ENCODE measurements around the gene VGLL3. TPM values are rescaled to one million over a fixed set of nuclear protein-coding genes. Genes with fewer than 3 reads are reported as not detected.

VGLL3 gene
- total RNA-seq, 4 donors from 2014 or later: 6.2 to 17.8 (median 12.6) TPM

GRCh38 chr3:86961297-86961696 is 29.7 kb downstream of the VGLL3 start:
- Histone ChIP-seq H3K36me3 (no peaks in the 10 kb centered on the region), H3K4me3 (no peak overlapping the region), H3K9me3 (no peaks in the 10 kb centered on the region), H3K4me1 (no peaks in the 10 kb centered on the region), H3K27ac (no peak overlapping the region), H3K27me3 (no peaks in the 10 kb centered on the region)
- TF ChIP-seq POLR2AphosphoS5 (IDR thresholded peaks at IDR 0.05): no peak
- no peak for TF ChIP-seq EP300 (IDR thresholded peaks at IDR 0.05)
- no peak for TF ChIP-seq CTCF (IDR thresholded peaks at IDR 0.05)
- TF ChIP-seq POLR2A (IDR thresholded peaks at IDR 0.05): no peak
- no peak for DNase-seq (ENCODE audit: low spot score in 2 of 2)
- WGBS: 52% methylated on average over 3 of the region's 3 CpGs

GRCh38 chr3:86960550-86960949 is 30.4 kb downstream of the VGLL3 start:
- DNase-seq (ENCODE audit: low spot score in 2 of 2): no peak
- H3K4me3 ChIP-seq: no peak overlapping the region
- no peaks in the 10 kb centered on the region for H3K4me1 ChIP-seq
- TF ChIP-seq CTCF (IDR thresholded peaks at IDR 0.05): no peak
- no peak for TF ChIP-seq EP300 (IDR thresholded peaks at IDR 0.05)
- no peak for TF ChIP-seq POLR2AphosphoS5 (IDR thresholded peaks at IDR 0.05)
- no peak for TF ChIP-seq POLR2A (IDR thresholded peaks at IDR 0.05)
- WGBS: 70% methylated on average over 3 of the region's 3 CpGs
- H3K9me3 ChIP-seq: no peaks in the 10 kb centered on the region
- H3K27ac ChIP-seq: no peak overlapping the region
- no peaks in the 10 kb centered on the region for H3K36me3 ChIP-seq
- H3K27me3 ChIP-seq: no peaks in the 10 kb centered on the region

- Histone ChIP-seq H3K27me3 (no peaks in the 10 kb centered on the region), H3K9me3 (no peaks in the 10 kb centered on the region), H3K36me3 (no peaks in the 10 kb centered on the region), H3K4me1 (no peaks in the 10 kb centered on the region), H3K27ac (no peak overlapping the region), H3K4me3 (no peak overlapping the region)
- WGBS: 50% methylated on average over 1 of the region's 1 CpG
- TF ChIP-seq CTCF (IDR thresholded peaks at IDR 0.05) (no peak), EP300 (IDR thresholded peaks at IDR 0.05) (no peak), POLR2AphosphoS5 (IDR thresholded peaks at IDR 0.05) (no peak), POLR2A (IDR thresholded peaks at IDR 0.05) (no peak)
- DNase-seq (ENCODE audit: low spot score in 2 of 2): no peak
Measured at GRCh38 chr3:86958534-86958933, 32.4 kb downstream of the VGLL3 start.

- no peaks in the 10 kb centered on the region for H3K9me3 ChIP-seq
- no peaks in the 10 kb centered on the region for H3K27me3 ChIP-seq
- no peak overlapping the region for H3K27ac ChIP-seq
- no peaks in the 10 kb centered on the region for H3K4me1 ChIP-seq
- DNase-seq (ENCODE audit: low spot score in 2 of 2): no peak
- no peak overlapping the region for H3K4me3 ChIP-seq
- TF ChIP-seq CTCF (IDR thresholded peaks at IDR 0.05) (no peak), EP300 (IDR thresholded peaks at IDR 0.05) (no peak), POLR2AphosphoS5 (IDR thresholded peaks at IDR 0.05) (no peak), POLR2A (IDR thresholded peaks at IDR 0.05) (no peak)
- H3K36me3 ChIP-seq: no peaks in the 10 kb centered on the region
- 54% methylated on average over 2 of the region's 2 CpGs for WGBS
Measured at GRCh38 chr3:86954747-86955146, 36.2 kb downstream of the VGLL3 start.

- TF ChIP-seq POLR2A (IDR thresholded peaks at IDR 0.05) (no peak), EP300 (IDR thresholded peaks at IDR 0.05) (no peak), POLR2AphosphoS5 (IDR thresholded peaks at IDR 0.05) (no peak), CTCF (IDR thresholded peaks at IDR 0.05) (no peak)
- H3K9me3 ChIP-seq: no peaks in the 10 kb centered on the region
- WGBS: 16% methylated on average over 1 of the region's 1 CpG
- H3K4me3 ChIP-seq: no peak overlapping the region
- H3K27me3 ChIP-seq: no peaks in the 10 kb centered on the region
- no peaks in the 10 kb centered on the region for H3K4me1 ChIP-seq
- no peak for DNase-seq (ENCODE audit: low spot score in 2 of 2)
- no peaks in the 10 kb centered on the region for H3K36me3 ChIP-seq
- no peak overlapping the region for H3K27ac ChIP-seq
Measured at GRCh38 chr3:86954226-86954625, 36.7 kb downstream of the VGLL3 start.
